Measurements from ENCODE around the gene SNX1.

DNA sequence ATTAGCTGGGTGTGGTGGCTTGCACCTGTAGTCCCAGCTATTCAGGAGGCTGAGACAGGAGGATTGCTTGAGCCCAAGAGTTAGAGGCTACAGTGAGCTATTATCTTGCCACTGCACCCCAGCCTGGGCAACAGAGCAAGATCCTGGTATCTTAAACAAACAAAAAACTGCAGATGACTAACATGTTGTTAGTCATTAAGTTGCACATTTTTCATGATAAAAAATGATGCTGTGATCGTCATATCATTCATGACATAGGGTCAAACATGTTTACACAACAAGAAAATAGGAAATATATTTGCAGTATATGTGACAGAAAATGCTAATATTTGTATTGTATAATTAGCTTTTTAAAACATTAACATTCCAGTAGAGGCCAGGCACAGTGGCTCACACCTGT, 29.3 kb upstream of the SNX1 start:
- TF ChIP-seq, protein P1, sequence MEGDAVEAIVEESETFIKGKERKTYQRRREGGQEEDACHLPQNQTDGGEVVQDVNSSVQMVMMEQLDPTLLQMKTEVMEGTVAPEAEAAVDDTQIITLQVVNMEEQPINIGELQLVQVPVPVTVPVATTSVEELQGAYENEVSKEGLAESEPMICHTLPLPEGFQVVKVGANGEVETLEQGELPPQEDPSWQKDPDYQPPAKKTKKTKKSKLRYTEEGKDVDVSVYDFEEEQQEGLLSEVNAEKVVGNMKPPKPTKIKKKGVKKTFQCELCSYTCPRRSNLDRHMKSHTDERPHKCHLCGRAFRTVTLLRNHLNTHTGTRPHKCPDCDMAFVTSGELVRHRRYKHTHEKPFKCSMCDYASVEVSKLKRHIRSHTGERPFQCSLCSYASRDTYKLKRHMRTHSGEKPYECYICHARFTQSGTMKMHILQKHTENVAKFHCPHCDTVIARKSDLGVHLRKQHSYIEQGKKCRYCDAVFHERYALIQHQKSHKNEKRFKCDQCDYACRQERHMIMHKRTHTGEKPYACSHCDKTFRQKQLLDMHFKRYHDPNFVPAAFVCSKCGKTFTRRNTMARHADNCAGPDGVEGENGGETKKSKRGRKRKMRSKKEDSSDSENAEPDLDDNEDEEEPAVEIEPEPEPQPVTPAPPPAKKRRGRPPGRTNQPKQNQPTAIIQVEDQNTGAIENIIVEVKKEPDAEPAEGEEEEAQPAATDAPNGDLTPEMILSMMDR (conservative IDR thresholded peaks at IDR 0.05; ENCODE audit: low read depth, low read length), result no peak
- TF ChIP-seq EZH2phosphoT487 (IDR thresholded peaks at IDR 0.05; ENCODE audit: borderline replicate concordance, low read length) (no peak), EZH2 (IDR thresholded peaks at IDR 0.05; ENCODE audit: low read length, unreplicated experiment) (no peak)
